GM18520 (cell line): ENCODE data around the gene CARD8.
"Not testable (repeated sequence)": the region's sequence is repeated elsewhere in the genome, so short reads cannot be mapped to it uniquely, and the experiment has no call there.

Experiments
- ATAC-seq: cut with Tn5 transposase; IDR thresholded peaks from one replicate; pipeline ENCODE4 v1.9.1; 2021; ENCODE audit not compliant: unreplicated experiment

CARD8 gene

DNA sequence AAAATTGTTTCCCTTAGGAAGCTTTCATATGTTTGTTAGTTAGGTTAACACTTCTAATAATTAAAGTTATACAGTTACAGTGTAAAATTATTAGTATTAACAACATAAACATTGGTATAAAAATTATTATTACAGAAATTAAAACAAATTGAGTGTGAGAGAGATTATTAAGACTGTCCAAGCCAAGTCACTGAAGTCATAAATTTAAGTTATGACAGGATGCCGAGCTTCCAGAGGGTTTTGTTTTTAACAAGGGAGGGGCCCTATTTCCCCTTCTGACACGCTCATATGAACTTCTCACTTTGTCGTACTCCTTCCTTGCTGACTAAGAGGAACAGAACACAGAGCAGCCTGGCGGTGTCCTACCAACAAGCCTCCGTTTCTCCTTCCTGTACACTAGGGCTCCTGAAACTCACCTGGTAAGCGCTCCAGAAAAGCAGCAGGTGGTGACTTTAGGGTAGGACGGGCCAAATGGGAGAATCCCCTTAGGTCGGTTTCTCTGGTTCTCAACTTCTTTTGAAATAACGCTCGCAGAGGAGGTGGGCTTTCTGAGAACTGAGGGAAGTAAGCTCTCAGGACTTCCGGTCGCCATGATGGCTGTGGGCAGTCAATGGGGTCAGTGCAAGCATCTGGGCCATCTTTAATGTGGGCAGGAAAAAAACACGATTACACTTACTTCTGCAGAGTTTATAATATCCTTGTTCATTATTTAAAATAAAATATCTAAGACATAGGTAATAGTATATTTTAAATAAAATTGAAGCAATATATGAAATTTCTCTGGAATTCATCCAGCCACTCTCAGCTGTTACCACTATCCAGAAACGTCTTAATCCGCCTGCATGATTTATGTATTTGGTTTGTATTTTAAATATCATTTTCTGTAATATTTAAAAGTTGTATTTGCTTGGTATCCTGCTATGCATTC is at the start of gene CARD8:
CARD8 (minus strand) TSS at position 537 of the 928 bp plus-strand sequence. CDS start 14,892 bp downstream, outside the sequence.
- ATAC-seq: no peak

DNA sequence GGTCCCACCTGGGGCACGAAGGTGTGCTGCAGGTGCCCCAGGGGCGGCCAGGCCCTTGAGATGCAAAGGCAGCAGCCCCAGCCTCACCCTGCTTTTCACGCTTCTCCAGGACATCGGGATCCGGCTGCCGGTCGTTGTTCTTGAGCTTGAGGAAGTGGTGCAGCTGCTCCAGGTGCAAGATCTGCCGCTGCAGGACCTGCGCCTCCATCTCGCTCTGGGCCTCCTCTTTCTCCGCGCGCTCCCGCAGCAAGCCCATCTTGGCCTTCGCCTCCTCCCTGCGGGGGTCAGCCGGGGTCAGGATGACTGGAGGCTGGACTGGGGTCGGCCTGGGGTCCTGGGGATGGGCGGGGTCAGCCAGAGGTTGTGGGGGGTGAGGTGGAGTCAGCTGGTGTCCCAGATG is 48.2 kb upstream of the CARD8 start:
- no peak for ATAC-seq

DNA sequence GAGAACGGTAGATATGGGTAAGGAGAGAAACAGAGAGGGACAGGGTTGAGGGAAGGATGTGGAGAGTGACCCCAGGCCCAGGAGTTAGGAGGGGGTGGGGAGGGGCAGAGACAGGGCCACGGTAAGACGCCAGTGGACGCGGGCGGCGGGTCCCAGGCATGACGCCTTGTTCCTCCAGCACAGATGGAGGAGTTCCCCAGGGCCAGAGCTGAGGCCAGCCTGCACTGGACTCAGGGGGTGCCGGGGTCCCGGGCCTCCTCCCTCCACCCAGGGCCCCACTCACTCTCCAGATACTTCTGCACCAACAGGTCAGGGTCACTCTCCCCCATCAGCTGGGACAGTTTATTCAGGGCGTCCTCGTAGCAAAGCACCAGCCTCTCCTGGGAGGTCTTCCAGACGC is 47.7 kb upstream of the CARD8 start:
- no peak for ATAC-seq

DNA sequence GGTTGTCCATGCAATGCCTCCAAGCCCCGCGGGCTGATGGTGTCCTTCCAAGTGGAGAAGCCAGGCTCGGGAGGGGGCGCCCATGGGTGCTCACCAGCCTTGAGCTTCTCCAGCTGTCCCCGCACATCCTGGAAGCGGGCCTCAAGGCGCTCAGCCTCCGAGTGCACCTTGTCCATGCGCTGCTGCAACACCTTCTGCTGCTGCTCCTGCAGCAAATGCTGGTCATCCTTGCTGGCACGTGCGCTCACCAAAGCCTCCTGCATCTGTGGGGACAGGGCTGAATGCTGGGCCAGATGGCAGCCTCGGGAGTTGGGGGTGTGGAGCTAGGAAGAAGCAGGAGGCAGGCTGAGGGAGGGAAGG is 46.9 kb upstream of the CARD8 start:
- ATAC-seq: no peak

- ATAC-seq: no peak
These were observed 46.3 kb upstream of the CARD8 start for GRCh38 chr19:48301886-48302599.

DNA sequence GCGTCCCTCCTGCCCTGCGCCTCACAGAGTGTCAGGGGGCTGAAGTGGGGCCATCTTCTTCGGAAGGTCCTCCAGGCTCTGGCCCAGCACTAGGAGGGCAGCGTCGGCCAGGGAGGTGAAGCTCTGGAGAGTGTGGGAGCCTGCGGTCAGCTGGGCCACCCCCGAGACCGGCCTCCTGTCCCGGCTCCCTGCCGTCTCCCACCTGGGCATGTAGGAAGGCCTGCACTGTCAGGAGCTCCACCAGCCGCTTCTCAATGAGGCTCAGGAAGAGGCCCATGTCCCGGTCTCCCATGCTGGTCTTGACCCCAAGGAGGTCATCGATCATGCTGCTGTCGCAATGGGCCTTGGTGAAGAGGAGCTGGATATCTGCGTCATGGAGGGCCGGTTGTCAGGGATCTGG is 42.3 kb upstream of the CARD8 start:
- ATAC-seq: no peak

GRCh38 chr19:48296963-48297734 is 41.4 kb upstream of the CARD8 start:
- ATAC-seq: no peak

- no peak for ATAC-seq
These were observed 39.7 kb upstream of the CARD8 start for GRCh38 chr19:48295458-48295857.

GRCh38 chr19:48292798-48293197 is 37.1 kb upstream of the CARD8 start:
- no peak for ATAC-seq

DNA sequence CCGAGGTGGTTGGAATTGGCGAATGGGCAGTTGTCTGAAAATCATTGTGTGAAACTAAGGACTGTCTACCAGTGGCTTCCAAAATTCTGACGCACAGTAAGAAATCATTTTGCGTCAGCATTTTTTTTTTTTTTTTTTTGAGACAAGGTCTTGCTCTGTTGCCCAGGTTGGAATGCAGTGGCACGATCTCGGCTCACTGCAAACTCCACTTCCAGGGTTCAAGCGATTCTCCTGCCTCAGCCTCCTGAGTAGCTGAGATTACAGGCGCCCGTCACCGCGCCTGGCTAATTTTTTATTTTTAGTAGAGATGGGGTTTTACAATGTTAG is 35.7 kb upstream of the CARD8 start:
- not testable (repeated sequence) for ATAC-seq

DNA sequence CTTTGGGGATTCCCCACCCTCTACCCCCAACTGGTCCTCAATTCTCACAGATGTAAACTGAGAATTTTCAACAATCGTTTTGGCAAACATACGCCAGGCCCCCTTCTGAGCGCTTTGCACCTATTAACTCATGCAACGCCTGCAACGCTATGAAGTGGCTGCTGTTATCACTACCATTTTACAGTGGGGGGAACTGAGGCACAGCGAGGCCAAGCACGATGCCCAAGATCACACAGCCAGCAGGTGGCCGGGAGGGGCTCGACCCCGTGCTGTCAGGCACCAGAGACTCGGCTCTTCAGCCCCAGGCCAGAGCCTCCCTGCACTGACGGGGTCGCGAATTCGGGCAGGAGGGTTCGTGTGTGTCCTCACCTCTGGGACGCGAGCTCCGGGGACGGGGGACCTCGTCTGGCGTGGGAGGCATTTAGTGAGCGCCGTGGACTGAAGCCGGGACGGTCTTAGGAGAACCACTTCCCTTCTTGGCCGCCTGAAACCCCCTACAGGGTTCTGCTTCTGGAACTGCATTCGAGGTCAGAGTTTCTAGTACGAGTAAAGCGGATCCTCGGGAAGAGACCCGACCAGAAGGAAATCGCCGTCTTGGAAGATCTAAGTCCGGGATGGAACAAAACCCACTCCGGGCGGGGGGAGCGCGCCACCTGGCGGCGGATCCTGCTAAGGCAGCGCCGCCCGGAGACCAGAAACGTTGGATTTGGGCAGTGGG is 35.2 kb upstream of the CARD8 start:
- ATAC-seq: no peak

DNA sequence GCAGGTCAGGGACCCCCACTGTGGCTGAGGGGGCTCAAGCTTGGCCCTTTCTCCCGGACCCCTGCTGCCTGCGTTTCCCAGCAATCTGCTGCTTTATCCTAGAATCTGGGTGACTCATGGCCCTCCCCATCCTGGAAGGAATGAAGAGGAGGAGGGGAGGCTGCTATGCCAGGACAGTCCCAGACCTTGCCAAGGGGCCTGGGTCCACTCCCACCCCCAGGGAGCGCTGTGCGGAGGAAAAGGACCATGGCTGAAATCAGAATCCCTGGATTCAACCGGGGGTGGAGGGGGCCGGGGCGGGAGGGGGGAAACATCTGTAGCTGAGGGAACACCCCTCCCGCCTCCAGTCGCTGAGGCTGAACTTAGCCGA is 34.7 kb upstream of the CARD8 start:
- no peak for ATAC-seq

GRCh38 chr19:48287748-48288147 is 32.0 kb upstream of the CARD8 start:
- no peak for ATAC-seq

DNA sequence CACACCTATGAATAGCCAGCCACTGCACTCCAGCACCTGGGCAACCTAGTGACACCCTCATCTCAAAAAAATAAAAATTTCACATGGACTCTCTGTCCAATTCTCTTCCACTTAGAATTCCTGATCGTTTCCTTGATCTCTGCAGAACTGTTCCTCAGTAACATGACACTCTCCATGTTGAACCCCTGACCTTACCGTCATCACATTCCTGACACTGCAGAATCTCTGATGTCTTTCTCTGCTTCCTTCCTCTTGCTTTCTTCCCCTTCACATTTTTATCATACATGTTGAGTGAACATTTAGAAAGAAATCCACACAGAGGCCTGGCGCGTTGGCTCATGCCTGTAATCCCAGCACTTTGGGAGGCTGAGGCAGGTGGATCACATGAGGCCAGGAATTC is 29.2 kb upstream of the CARD8 start:
- no peak for ATAC-seq

DNA sequence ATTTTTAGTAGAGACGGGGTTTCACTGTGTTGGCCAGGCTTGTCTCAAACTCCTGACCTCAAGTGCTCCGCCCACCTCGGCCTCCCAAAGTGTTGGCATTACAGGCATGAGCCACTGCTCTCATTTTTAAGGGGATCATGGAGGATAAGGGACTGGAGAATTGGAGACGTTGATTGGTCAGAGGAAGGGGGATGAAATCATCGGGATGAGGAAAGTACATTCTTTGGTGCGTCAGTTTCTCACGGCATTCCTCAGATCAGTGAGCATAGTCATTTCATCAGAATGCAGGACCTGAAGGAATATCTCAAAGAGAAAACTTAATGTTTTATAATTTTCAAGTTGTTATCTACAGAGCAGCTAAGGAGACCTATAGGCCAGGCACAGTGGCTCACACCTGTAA is 28.2 kb upstream of the CARD8 start:
- no peak for ATAC-seq

DNA sequence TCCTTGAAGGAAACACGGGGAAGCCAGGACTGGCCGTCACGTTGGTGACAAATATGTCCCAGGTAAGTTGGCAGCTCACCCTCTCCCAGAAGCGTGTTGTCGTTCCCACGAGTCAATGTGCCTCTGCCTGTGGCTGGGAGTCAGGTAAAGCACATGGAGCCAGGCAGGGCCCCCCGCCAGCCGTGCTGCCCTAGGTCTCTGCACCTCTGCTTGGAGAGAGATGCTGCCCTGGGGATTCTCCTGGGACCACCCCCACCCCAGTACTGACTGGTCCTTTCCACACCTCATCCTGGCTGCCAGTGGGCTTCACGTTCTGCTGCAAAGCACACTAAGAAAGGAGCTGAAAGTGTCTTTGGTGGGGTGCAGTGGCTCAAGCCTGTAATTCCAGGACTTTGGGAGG is 24.0 kb upstream of the CARD8 start:
- ATAC-seq: no peak

- no peak for ATAC-seq
These were observed 19.2 kb upstream of the CARD8 start for GRCh38 chr19:48274938-48275337.

- no peak for ATAC-seq
These were observed 18.5 kb upstream of the CARD8 start for GRCh38 chr19:48274173-48274572.

DNA sequence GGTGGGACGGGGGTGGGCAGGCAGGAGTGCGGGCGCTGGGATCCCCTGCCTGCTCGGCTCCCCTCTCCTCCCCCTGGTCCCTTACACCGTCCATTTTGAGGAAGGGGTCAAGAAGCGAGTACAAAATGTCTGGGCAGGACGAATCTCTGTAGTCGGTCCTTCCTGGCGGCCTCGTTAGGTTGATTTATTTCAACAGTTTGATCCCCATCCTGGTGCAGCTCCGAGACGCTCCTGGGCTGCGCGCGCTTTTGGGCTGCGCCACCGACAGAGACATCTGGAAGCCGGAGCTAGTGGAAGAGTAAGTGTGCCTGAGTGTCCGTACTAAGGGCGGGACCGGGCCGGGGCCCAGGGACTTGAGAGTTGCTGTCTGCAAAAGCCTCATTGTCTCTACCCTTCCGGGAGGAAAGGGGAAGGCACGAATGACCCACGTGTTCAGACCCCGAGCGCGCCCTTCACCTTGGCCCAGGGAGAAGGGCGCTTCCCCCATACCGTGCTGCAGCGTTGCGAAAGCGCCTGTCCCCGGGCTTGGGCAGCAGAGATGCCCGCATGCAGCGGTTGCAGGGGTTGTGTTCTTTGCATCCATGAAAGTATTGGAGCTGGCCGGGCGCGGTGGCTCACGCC is 15.9 kb upstream of the CARD8 start:
- ATAC-seq: no peak

GRCh38 chr19:48269617-48270026 is 13.9 kb upstream of the CARD8 start:
- ATAC-seq: not testable (repeated sequence)

GRCh38 chr19:48265326-48265725 is 9.6 kb upstream of the CARD8 start:
- not testable (repeated sequence) for ATAC-seq
